Femur (tissue), 1 donor: ENCODE data around the gene ZNF444.
"Not testable (repeated sequence)": the region's sequence is repeated elsewhere in the genome, so short reads cannot be mapped to it uniquely, and the experiment has no call there.

Experiments used
- DNase-seq: peaks from one replicate; pipeline ENCODE4 v3.0.0-alpha.2; 2017

The ZNF444 gene

GRCh38 chr19:56148096-56148495 lies 7.0 kb downstream of the ZNF444 start:
- DNase-seq, result no peak

GRCh38 chr19:56148955-56149655 lies 8.0 kb downstream of the ZNF444 start:
- not testable (repeated sequence) for DNase-seq

- no peak for DNase-seq
These were observed 8.6 kb downstream of the ZNF444 start for GRCh38 chr19:56149656-56150038.

GRCh38 chr19:56150358-56150757 lies 9.3 kb downstream of the ZNF444 start:
- DNase-seq, result no peak

- DNase-seq, result no peak
These were observed 11.6 kb downstream of the ZNF444 start for GRCh38 chr19:56152644-56153043.

GRCh38 chr19:56153507-56153906 lies 12.4 kb downstream of the ZNF444 start:
- DNase-seq, result no peak

GRCh38 chr19:56155124-56155687 lies 14.1 kb downstream of the ZNF444 start:
- no peak for DNase-seq

GRCh38 chr19:56156768-56157167 lies 15.7 kb downstream of the ZNF444 start:
- no peak for DNase-seq

- DNase-seq, result no peak
These were observed 17.2 kb downstream of the ZNF444 start for GRCh38 chr19:56158170-56158757.

GRCh38 chr19:56159009-56159559 lies 18.0 kb downstream of the ZNF444 start:
- no peak for DNase-seq

GRCh38 chr19:56159622-56160271 lies 18.7 kb downstream of the ZNF444 start:
- DNase-seq, result no peak

GRCh38 chr19:56161534-56161933 lies 20.4 kb downstream of the ZNF444 start:
- no peak for DNase-seq

GRCh38 chr19:56162258-56162657 lies 21.2 kb downstream of the ZNF444 start:
- no peak for DNase-seq

GRCh38 chr19:56163097-56163496 lies 22.0 kb downstream of the ZNF444 start:
- DNase-seq, result no peak

- no peak for DNase-seq
These were observed 26.0 kb downstream of the ZNF444 start for GRCh38 chr19:56167064-56167578.

- DNase-seq, result no peak
These were observed 29.2 kb downstream of the ZNF444 start for GRCh38 chr19:56170261-56170660.

GRCh38 chr19:56174086-56174485 lies 33.0 kb downstream of the ZNF444 start:
- no peak for DNase-seq

- no peak for DNase-seq
These were observed 33.5 kb downstream of the ZNF444 start for GRCh38 chr19:56174550-56174949.

- not testable (repeated sequence) for DNase-seq
These were observed 34.8 kb downstream of the ZNF444 start, which contains the start of gene GALP for GRCh38 chr19:56175861-56176307. Gene GALP, plus strand, starts transcription at chr19:56176008. Its CDS starts 1,101 bp downstream, at chr19:56177109.

- not testable (repeated sequence) for DNase-seq
These were observed 35.2 kb downstream of the ZNF444 start for GRCh38 chr19:56176310-56176709.

- no peak for DNase-seq
These were observed 35.8 kb downstream of the ZNF444 start for GRCh38 chr19:56176881-56177280.

GRCh38 chr19:56177564-56178243 lies 36.6 kb downstream of the ZNF444 start:
- DNase-seq, result no peak

- DNase-seq, result no peak
These were observed 48.7 kb downstream of the ZNF444 start for GRCh38 chr19:56189785-56190184.
